Spleen (tissue), 7 donors: ENCODE results near the gene RORC.

Experiments
- POLR2A ChIP-seq, 3 donors: fragments of 450-650 bp; IDR thresholded peaks; one replicate each; pipeline ENCODE4 v1.5.1; 2017; ENCODE audit warnings: antibody characterized with exemption in 3 of 3, mild to moderate bottlenecking in 1 of 3
- TF ChIP-seq, protein P1 (sequence below), 11 experiments: fragments of 200-600 bp in 7 of 11; fragments of 450-650 bp in 4 of 11; sonication (generic) in 4 of 11; IDR thresholded peaks in 8 of 11; conservative IDR thresholded peaks in 3 of 11; 1 replicate in 7 of 11; 2 replicates in 4 of 11; pipeline versions ENCODE4 v1.4.0 to v1.8.0; 2016 to 2021; ENCODE audit warnings: antibody characterized with exemption in 11 of 11, inconsistent platforms in 4 of 11, mild to moderate bottlenecking in 1 of 11
- donor health status: DM: no; HTN: no; CAD: no; lungs with moderate emphysema.
- donor health status: DM: no; HTN: no; CAD: no.
- donor health status: DM: no; HTN: no; CAD: no.

DNA sequence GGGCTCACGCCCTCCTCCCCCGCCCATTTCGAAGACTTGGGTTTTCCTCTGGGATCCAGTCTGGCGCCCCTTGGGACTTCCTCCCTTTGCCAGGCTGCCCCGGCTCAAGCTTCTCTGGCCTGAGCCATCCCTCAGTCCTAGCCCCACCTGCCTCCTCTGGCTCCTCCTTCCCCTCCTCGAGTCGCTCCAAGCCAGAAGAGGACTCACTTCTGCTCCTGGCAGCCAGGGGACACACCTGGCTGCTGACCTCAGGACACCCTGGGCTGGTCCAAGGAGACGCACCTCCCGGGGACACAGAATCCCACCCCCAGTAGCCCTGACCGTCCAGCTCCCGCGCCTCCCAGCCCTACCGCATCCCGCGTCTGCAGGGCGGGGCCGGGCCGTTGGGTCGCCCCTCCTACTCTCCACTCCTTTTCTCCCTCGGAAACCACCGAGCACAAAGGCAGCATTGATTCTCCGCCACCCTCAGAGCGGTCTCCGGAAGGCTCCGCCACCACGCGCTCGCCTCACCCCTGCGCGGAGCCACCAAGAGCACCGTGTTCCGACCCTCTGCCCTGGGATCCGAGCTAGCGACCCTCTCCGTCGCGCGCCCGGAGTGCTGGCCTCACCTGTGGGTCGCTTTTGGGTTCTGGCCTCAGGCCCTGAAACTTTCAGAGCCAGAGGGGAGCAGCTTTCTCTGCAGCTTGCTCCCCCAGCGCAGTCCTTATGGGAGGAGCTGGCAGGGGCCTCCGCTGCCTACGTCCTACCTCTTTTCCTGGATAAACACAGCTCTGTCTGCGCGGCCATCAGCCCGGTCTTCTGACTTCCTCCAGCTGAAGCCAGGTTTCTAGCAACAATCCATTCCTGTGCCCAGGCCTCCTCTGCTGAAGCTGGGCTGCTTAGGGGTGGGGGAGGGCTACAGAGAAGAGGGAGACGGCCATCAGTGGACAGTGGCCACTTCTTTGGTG is 8.1 kb upstream of the RORC start, which contains the start of gene C2CD4D:
- TF ChIP-seq POLR2A (IDR thresholded peaks at IDR 0.05), result no peak
- TF ChIP-seq, protein P1, sequence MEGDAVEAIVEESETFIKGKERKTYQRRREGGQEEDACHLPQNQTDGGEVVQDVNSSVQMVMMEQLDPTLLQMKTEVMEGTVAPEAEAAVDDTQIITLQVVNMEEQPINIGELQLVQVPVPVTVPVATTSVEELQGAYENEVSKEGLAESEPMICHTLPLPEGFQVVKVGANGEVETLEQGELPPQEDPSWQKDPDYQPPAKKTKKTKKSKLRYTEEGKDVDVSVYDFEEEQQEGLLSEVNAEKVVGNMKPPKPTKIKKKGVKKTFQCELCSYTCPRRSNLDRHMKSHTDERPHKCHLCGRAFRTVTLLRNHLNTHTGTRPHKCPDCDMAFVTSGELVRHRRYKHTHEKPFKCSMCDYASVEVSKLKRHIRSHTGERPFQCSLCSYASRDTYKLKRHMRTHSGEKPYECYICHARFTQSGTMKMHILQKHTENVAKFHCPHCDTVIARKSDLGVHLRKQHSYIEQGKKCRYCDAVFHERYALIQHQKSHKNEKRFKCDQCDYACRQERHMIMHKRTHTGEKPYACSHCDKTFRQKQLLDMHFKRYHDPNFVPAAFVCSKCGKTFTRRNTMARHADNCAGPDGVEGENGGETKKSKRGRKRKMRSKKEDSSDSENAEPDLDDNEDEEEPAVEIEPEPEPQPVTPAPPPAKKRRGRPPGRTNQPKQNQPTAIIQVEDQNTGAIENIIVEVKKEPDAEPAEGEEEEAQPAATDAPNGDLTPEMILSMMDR (IDR thresholded peaks at IDR 0.05 in 8 of 11, conservative IDR thresholded peaks at IDR 0.05 in 3 of 11), result no peak
